Astrocyte (in vitro differentiated cells and primary cell): Measurements from ENCODE around the gene RCAN3.

Source experiments
- CTCF ChIP-seq: IDR thresholded peaks from 2 replicates; pipeline ENCODE4 v1.5.1; 2011; ENCODE audit warnings: low read depth, mild to moderate bottlenecking, inconsistent platforms, low read length, moderate library complexity; ENCODE audit not compliant: insufficient read depth
- EZH2 ChIP-seq: IDR thresholded peaks from 2 replicates; pipeline ENCODE4 v1.6.1; 2012; ENCODE audit warnings: mild to moderate bottlenecking, low read length, inconsistent platforms; ENCODE audit not compliant: insufficient read depth

DNA sequence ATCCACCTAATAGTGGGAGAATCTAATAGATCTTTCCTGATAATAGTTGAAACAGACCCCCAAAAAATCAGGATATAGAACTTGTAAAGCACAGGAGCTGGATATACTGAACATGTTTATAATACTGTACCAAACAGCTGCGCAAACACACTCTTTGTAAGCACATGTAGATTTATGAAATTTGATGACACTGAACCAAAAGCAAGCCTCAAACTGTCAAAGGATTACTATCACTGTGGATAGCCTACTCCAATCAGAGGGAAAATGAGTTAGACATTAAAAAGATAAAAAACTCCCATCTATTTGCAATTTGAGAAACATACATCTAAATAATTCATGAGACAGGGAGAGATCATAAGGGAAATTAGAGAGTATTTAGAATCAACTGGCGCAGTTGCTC is 26.1 kb downstream of the RCAN3 start:
- TF ChIP-seq CTCF (no peak), EZH2 (no peak)
